HG02884 (cell line): ENCODE data around the gene HDLBP.
"Not testable (repeated sequence)": the region's sequence is repeated elsewhere in the genome, so short reads cannot be mapped to it uniquely, and the experiment has no call there.

Experiments used
- ATAC-seq: cut with Tn5 transposase; IDR thresholded peaks from one replicate; pipeline ENCODE4 v1.9.1; 2021; ENCODE audit warnings: mild to moderate bottlenecking, moderate library complexity; ENCODE audit not compliant: unreplicated experiment

Gene HDLBP

GRCh38 chr2:241197246-241197645 lies 118.2 kb downstream of the HDLBP start:
- not testable (repeated sequence) for ATAC-seq

- no peak for ATAC-seq
Observed at GRCh38 chr2:241195506-241196130, 119.9 kb downstream of the HDLBP start.

GRCh38 chr2:241194811-241195210 lies 120.7 kb downstream of the HDLBP start:
- no peak for ATAC-seq

GRCh38 chr2:241193271-241193670 lies 122.2 kb downstream of the HDLBP start:
- no peak for ATAC-seq

- no peak for ATAC-seq
Observed at GRCh38 chr2:241191081-241191480, 124.4 kb downstream of the HDLBP start.

GRCh38 chr2:241190291-241190981 lies 125.0 kb downstream of the HDLBP start:
- ATAC-seq = no peak

GRCh38 chr2:241189856-241190201 lies 125.6 kb downstream of the HDLBP start:
- ATAC-seq = no peak

- ATAC-seq = no peak
Observed at GRCh38 chr2:241189093-241189855, 126.2 kb downstream of the HDLBP start.

GRCh38 chr2:241188361-241189092 lies 126.9 kb downstream of the HDLBP start, which contains the start of gene ANO7:
TSS of gene ANO7 (plus strand) at chr2:241188677. CDS start at chr2:241190064, 1,387 bp downstream.
- ATAC-seq = no peak

- ATAC-seq = no peak
Observed at GRCh38 chr2:241187918-241188234, 127.6 kb downstream of the HDLBP start.

- no peak for ATAC-seq
Observed at GRCh38 chr2:241187101-241187917, 128.2 kb downstream of the HDLBP start.

- ATAC-seq = no peak
Observed at GRCh38 chr2:241185961-241186360, 129.5 kb downstream of the HDLBP start.

GRCh38 chr2:241184901-241185300 lies 130.6 kb downstream of the HDLBP start:
- ATAC-seq = no peak

- ATAC-seq = no peak
Observed at GRCh38 chr2:241183221-241183620, 132.3 kb downstream of the HDLBP start.

GRCh38 chr2:241182531-241183133 lies 132.8 kb downstream of the HDLBP start:
- ATAC-seq = no peak

- ATAC-seq = no peak
Observed at GRCh38 chr2:241182126-241182525, 133.3 kb downstream of the HDLBP start.

GRCh38 chr2:241180495-241180894 lies 135.0 kb downstream of the HDLBP start:
- no peak for ATAC-seq

- ATAC-seq = no peak
Observed at GRCh38 chr2:241179899-241180298, 135.6 kb downstream of the HDLBP start.

- no peak for ATAC-seq
Observed at GRCh38 chr2:241178961-241179360, 136.5 kb downstream of the HDLBP start.
